Right kidney (tissue), 1 donor: Measurements from ENCODE around the gene STXBP4.

ENCODE experiments used
- DNase-seq: peaks from one replicate; pipeline ENCODE4 v3.0.0-alpha.2; 2016

Gene STXBP4

DNA sequence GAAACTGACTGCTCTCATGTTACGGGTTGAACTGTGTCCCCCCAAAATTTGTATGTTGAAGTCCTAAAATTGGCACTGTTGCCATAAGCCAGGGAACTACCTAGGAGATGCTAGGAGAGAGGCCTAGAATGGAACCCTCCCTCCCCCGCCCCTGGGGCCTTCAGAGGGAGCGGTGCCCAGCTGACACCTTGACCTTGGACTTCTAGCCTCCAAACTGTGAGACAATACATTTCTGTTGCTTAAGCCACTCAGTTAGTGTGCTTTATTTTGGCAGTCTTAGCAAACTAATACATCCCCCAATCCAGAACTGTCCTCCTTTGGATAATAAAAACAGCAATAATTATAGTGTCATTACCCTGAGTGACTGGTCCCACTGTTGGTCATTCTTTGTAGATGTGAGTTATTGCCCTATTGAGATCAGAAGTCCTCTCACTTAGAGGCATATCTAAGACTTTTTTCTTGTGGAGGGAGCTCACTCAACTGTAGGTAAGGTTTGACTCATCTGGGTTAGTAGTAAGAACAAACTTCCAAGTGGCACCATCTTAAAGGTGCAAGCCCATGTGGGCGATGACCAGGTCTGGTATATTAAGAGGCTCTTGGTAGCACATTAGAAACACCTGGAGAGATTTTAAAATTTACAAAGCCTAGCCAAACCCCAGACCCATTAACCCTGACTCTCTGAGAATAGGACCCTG, 203.2 kb downstream of the STXBP4 start:
- DNase-seq = no peak

DNA sequence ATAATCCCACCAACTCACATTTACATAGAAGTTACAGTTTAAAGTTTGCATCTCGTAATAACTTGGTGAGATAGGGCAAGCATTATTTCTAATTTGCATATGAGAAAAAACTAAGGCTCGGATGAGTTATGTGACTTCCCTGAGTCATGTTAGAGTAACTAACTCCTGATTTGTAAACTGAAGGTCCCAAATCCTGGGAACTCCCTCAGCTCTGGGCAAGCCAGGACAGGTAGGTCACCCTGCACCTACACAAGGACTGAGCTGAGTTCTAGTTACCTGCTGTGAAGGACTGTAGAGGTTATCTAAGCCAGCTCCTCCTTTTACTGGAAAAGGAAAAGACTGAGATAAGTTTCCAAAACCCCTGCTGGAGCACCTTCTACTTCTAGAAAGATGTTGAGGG, 204.0 kb downstream of the STXBP4 start:
- DNase-seq = no peak

DNA sequence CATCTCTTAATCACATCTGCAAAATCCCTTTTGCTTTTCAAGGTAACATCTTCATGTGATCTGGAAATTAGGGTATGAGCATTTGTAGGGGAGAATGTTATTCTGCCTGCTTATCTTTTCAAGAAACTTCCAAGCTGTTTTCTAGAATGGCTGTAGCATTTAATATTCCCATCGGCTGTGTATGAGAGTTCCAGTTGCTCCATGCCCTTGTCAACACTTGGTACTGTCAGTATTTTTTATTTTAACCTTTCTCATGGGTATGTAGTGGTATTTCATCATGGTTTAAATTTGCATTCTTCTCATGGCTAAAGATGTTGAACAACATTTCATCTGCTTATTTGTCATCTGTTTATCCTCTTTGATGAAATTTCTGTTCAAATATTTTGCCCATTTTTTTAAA, 205.6 kb downstream of the STXBP4 start:
- no peak for DNase-seq

DNA sequence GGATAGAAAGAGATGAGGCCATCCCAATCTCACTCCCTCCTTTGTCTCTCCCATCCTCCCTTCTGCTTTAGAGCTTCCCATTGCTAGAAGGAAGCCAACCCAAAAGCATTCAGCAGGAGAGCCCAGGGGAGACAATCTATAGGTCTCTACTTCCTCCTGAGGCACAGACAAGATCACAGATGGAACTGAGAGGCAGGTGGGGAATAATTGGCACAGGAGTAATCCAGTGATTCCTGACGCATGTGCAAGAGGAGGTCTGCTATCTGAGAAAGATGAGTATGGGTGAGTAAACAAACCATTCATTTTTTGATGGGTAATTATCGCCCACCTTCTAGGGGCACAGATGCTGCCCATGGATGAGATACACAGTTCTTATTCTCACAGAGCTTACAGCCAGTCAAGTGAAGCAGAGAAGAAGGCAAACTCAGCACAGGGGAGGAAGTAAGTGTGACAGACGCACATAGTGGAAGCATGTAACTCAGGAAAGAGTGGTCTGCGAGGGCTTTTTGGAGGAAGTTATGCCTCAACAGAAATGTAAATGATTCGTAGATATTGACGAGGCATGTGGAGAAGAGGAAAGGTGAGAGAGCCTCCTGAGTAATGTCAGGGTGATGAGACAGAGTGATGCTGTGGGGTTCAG, 207.3 kb downstream of the STXBP4 start:
- DNase-seq = no peak

DNA sequence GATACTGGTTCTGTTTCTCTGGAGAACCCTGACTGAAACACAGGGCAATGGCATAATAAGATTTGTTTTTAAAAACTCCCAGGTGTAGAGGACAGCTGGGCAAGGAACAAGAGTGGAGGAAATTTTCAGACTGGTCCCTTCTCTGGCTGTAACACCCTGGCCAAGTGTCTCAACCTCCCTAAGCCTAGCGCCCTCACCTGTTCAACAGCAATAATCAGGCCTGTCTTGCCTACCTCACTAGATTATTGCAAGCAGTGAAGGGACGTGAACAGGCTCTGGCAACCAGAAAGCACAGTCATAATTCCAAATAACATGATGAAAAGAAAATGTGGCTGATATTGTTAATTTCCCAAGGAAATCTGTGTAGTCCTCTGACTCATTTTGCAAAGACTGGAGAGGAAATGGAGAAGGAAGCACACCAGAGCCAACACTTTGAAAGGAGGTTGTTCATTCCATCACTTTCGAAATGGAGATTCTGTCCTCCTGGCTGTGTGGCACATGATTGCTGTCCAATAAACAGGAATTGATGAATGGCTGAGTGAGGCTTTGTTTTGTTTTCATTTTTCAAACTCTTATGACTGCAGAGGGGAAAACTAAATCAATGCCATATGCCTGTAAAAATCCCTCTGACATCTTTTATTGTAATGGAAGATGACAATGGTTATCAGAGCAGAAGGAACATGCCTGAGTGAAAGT, 208.7 kb downstream of the STXBP4 start:
- no peak for DNase-seq

DNA sequence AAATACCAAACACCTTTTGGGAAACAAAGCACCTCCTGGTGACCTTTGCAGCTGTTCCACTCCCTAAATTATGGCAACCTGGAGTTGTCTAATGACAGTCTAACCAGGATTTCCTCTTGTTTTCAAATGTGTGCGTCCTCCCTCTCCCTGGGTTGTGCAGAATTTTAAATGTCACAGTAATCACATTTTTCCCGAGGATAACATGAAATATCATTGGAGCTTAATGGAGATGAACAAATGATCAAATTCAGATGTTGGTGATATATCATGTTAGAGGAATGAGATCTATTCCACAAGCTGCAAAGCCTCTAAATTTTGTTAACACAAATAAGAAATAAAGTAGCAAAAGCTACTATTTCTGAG, 209.3 kb downstream of the STXBP4 start:
- no peak for DNase-seq

DNA sequence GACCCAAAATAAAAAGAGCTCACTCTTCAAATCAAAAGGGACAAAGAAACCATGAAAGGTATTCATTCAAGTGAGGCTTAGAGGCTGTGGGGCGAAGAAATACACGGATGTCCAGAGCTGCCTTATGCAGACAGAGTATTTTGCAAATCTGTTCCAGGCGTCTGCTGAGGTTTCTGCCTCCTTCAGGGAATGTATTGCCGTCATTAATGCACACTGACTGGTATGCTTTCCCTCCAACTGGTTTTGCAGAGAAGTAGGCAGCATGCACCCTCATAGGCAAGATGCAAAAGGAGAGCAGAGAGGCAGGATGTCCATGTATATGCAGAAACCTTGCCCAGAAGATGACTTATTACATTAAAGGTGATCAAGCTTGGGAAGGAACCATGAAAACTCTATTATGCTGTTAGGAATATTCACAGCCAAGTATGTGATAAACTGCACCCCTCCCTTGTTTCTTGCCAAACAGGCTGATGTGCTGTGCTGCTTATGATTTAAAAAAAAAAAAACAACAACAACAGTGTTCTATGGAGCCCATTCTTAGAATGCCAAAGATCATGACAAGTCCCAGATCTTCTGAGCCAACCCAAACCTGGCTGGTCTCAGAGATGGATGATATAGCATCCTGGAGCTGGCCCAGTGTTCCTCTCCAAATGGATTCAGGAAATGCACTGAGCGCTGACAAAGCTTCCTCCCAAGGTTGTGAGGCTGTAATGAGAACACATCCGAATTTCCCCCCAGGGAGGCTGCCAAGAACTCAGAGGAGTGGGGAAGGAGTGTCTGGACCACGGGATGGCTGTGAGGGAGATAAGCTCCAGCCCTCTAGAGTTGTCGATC, 218.6 kb downstream of the STXBP4 start:
- no peak for DNase-seq

DNA sequence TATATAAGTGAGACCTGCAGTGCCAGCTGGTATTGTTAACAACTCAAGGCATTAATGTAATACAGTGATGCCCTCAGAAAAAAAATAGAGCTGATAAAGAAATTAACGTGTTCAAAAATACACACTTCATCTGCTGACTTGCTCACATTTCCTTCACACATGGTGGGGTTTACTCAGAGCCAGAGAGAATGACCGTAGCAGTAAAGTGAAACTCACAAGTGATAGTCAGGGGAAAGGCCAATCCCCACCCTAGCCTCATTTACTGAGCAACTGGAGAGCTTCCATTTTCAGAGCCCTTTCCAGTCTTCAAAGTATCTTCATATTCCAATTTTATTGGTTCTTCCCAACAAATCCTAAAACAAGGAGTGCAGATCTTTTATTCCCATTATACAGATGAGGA, 222.2 kb downstream of the STXBP4 start:
- no peak for DNase-seq

DNA sequence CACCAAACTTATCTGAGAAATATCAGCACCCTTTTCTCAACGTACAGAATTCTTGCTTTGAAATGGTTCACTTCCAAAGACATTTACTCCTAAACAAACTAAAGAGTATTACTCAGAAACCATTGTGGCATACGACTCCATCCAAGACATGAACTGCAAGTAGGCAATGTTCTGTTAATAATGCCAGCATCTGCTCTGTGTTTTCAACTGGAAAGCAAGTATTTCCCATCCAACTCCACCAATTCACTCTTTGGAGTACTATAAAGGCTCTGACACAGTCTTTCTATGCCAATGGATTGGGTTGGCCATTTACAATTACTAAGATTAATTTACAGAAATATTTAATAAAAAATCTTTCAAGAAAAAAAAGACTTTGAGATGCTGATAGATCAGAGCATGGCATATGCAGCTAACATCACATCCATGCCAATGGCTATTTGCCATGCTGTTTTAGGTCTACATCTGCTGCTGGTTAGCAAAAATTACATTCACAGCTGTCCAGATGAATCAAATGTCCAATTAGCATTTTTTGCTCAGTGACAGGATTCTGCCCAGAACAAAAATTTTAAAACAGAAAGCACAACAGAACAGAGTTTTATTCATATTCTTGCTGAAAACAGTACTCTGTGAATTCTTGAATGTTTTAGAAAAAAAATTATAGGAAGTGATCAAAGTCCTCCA, 230.3 kb downstream of the STXBP4 start:
- DNase-seq = no peak

DNA sequence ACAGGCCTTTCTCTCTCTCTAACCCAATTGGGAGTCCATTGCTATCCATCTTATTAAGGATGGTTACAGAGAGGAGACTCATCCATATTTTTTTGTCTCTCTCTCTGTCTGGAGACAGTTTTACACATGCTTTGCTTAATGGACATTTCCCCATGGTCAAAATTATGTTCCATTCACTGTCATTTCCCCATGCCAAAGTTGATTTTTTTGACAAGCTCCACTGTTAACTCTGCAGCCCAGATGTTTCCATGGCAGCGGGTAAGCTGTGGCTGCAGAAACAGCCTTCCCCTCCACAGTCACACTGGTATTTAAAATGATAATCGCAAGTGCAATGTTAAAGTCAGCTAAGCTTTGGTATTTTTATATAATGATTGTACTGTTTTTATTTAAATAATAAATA, 232.3 kb downstream of the STXBP4 start:
- no peak for DNase-seq

DNA sequence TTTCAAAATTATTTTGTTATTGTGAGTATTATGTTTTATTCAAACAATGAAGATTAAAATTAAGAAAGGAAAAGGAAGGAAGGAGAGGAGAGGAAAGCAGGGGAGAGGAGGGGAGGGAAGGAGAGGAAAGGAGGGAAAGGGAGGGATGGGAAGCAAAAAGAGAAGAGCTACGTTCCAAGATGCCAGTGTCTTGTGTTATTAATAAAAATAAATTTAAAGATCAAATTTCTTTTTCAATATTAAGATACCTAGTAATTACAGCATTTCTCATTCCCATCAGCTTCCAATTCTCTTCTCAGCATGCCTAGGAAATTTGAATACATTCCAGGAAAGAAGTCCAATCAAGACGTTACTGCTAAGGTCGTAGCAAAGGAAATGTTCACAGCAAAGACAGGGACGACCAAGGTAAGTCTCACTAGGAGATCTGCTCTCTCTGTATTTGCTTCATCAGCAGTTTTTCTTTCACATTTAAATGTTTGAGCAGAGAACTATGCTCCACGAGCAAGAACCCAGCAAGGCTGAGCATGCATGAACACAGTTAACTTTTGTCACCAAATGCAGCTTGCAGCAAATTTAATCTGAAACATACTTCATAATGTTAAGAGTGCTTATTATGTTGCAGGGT, 232.9 kb downstream of the STXBP4 start:
- DNase-seq = no peak

DNA sequence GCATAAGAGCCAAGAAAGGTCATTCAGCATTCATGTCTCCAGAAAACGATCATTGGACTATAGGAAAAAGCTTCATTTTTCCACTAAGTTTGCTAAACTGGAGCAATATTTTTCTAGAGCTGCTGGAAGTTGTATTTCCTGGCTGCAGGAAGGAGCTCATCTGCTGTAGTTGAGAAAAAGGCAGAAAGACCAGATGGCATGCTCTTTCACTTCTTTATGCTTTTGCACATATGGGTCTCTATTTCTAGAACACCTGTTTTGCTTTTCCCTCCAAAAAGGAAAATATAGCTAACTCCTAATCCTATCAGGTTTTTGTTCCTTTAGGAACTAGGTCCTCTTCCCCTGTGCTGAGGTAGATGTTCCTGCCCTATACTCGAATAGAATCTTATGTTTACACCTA, 234.3 kb downstream of the STXBP4 start:
- DNase-seq = no peak

DNA sequence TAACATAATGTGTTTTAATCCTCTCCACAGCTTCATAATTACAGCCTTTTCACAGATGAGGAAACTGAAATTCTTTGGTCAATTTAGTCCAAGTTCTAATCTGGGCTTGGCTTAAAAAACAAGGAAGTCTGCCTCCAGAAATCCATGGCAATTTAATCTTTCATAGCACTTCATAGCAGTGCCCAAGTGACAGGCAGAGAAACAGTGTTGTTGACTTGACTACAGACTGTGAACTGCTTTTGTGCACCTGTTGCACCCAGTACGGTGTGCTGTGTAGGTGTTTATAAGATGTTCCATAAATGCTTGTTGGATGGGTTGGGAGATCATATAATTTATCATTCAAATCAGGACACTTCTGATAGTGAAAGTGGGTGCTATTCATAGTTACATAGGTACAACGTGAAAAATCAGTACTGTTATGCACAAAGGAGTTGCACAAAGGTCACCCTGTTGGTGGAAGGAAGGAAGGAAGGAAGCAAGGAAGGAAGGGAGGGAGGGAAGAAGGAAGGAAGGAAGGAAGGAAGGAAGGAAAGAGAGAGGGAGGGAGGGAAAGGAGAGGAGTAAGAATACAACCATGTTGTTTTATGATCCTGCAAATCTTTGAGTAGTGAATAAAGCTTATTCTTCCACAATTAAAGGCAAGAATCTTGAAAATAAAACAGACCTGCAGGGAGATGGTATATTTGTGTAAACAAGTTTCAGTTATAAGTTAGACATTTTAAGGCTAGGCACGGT, 239.7 kb downstream of the STXBP4 start:
- DNase-seq = no peak

DNA sequence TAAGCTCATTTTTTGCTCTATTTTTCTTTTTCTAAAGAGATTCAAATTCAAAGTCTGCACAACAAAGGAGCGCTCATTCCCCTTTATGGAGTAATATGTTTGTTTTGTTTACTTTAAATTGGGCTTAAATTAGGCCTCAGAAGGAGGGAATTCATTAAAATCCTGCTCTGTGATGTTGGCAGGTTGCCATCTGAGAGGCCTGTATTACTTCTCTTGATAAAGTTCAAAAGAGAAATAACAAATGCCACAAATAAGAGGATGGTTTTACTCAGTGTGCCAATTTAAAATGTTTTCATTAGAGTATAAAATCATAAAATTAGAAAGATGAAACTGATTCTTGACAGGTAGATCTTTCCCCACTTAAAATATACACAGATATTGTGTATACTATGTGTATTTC, 241.7 kb downstream of the STXBP4 start:
- DNase-seq = peak; percentile 6

DNA sequence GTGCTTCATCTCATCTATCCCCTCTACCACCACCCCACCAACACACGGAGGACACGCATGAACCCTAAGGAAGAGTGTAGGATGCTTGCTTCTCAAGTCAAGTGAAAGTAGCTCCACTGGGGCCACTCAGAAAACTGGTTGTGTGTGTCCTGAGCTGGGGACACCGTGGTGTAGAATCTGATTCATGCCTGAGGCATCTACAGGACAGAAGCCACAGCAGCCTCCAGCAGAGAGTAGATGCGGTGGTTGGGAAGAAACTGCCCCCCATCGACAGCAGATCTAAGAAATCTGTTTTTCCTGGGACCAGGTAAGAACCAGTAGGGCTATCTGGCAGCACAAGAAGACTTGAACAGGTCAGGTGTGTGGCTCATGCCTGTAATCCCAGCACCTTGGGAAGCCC, 244.3 kb downstream of the STXBP4 start:
- DNase-seq = no peak

DNA sequence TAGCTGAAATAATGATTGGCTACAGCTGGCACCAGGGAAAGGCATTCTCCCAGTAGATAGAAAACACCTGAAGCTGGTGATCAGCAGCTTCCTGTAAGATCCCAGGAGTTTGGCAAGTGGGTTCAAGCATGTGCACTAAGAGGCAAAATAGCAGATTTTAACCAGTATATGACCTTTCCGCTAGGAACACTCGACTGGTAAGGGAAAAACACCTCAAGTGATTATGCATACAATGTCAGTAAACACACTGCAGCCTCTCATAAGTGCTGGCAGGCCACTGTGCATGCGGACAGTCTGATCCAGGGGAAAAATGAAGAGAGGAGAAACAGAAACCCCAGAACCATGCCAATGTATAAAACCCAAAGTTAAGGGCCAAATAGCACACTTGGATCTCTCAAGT, 247.1 kb downstream of the STXBP4 start:
- DNase-seq = no peak

DNA sequence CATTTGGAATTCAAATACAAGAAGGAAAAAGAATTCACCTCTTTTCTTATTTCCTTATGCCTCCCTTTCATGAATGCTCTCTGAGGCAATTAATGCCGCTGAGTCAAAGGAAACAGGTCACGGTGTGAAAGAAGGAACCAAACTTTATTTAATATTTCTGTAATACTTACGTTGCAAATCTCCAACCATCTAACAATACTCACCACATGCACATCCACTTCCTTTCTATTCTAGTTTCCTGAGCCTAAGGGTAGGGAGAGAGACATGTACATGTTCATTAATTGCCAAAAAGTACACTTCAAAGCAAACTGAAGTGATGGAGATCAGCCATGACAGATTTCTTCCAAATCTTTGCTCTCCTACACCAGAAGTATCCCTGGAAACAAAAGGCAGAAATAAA, 248.3 kb downstream of the STXBP4 start:
- DNase-seq = no peak

DNA sequence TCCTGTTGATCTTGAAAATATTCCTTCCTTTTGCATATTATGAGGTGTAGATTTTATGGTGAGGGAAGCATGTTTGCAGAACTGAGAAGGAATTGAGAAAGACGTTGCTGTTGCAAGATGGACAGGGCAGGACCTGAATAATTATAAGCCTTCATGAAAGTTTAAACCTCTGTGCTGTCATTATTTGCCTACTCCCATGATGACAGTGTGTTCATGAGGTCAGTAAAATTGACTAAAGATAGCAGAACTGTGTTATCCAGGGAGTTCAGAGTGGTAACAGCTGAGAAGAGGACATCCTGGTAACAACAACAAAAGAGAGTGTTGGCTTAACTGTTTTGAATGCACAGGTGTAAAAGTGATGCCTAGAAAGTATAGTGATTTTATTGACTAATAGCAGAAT, 250.9 kb downstream of the STXBP4 start:
- DNase-seq = no peak

DNA sequence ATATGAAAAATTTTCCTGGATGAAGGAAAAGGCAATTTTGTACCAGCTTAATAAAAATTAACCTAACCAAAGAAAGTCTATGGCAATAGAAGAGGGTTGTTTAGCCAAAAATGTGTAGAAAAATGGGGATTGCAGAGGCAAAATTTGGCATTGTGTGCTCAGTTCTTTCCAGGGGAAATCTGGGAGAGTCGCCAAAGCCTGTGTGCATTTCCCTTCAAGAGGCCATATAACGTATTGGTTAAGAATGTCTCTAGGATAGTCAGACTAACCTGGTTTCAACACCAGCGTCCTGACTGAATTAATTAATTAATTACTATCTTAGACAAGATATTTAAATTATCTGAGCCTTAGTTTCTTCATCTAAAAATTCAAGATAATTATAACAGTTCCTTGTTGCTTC, 251.4 kb downstream of the STXBP4 start:
- DNase-seq = no peak
